Activated CD4-positive, alpha-beta T cell treated with anti-CD3 and anti-CD28 coated beads, Interleukin-2, amount 10 ng/mL, durations not matched to agents 24 days and 14 days (primary cell): ENCODE results near the gene CYP27C1. TPM values are rescaled to one million over a fixed set of nuclear protein-coding genes. Genes with fewer than 3 reads are reported as not detected.

Source experiments
- DNase-seq: peaks from one replicate; pipeline ENCODE4 v3.0.0; 2022
- H3K27ac Mint-ChIP-seq: one replicate; pipeline ENCODE4 v1.8.0; 2022; ENCODE audit warnings: mild to moderate bottlenecking, mixed read lengths
- H3K27me3 Mint-ChIP-seq: one replicate; pipeline ENCODE4 v1.8.0; 2022; ENCODE audit warnings: mixed read lengths
- H3K36me3 Mint-ChIP-seq: one replicate; pipeline ENCODE4 v1.8.0; 2022; ENCODE audit warnings: low read depth, mild to moderate bottlenecking, mixed read lengths
- H3K4me1 Mint-ChIP-seq: one replicate; pipeline ENCODE4 v1.8.0; 2021; ENCODE audit warnings: mixed read lengths
- H3K4me3 Mint-ChIP-seq: one replicate; pipeline ENCODE4 v1.8.0; 2022; ENCODE audit warnings: mild to moderate bottlenecking, moderate library complexity, mixed read lengths
- H3K9me3 Mint-ChIP-seq: one replicate; pipeline ENCODE4 v1.8.0; 2021; ENCODE audit warnings: mixed read lengths
- intact Hi-C: fragments of 100-400 bp; cut with micrococcal nuclease; formaldehyde crosslinking; loops from one replicate; pipeline ENCODE4 v1.15.1; 2023
- total RNA-seq: library from RNA; stranded (reverse); gene quantifications from 2 replicates; pipeline ENCODE4 v1.2.3, GENCODE V29; 2022

CYP27C1 gene
- total RNA-seq, 1 donor from 2014 or later: not detected

DNA sequence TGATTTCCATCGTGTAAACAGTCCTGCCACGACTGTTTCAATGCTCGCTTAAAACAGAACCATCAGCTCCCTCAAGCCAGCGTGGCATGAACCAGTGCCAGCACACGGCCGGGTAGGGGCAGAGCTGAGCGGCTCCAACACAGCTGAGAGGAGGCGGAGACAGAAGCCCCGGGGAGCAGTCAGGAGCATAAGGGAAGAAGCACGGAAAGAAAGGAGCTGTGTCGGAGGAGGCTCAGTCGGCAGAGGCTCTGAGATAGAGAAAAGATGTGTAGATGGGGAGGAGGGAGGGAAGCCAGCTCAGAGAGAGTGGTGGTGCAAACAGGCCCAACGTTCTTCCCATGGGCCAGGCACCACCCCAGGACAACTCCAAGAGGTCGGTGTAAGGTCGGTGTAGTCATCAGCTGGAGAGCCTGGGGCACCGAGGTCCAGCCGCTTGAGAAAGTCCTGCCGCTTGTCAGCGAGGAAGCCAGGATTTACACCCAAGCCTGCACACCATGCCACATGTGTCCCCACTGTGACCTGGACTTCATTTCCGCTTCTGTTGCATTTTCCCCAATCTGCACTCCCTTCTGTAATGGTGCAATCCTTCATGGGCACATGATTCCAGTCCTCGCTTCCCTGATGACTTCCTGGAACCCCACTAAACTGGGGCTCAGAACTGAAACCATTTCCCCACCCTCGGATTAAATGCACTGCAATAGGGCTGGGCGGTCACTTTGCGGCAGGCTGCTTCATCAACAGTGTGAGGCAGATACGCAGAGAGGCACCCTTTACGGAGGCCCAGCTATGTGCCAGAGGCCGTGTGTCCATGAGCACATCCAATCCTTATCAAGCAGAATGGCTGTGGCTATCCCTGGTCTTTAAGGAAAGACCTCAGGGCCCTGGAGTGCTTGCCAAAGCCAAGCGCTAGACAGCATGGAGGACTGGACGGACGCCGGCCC lies 43.5 kb downstream of the CYP27C1 start:
- no peak for DNase-seq
- H3K4me3 Mint-ChIP-seq: no peak overlapping the region
- H3K4me1 Mint-ChIP-seq: no peaks in the 10 kb centered on the region
- peaks cover 2% of the 10 kb centered on the region for H3K27me3 Mint-ChIP-seq
- H3K27ac Mint-ChIP-seq: no peak overlapping the region
- intact Hi-C loops: loop anchor here (10.0 kb wide), 1 partner anchor 102 kb away; no protein-coding TSS in a partner anchor
- no peaks in the 10 kb centered on the region for H3K36me3 Mint-ChIP-seq
- peaks cover 4% of the 10 kb centered on the region for H3K9me3 Mint-ChIP-seq

DNA sequence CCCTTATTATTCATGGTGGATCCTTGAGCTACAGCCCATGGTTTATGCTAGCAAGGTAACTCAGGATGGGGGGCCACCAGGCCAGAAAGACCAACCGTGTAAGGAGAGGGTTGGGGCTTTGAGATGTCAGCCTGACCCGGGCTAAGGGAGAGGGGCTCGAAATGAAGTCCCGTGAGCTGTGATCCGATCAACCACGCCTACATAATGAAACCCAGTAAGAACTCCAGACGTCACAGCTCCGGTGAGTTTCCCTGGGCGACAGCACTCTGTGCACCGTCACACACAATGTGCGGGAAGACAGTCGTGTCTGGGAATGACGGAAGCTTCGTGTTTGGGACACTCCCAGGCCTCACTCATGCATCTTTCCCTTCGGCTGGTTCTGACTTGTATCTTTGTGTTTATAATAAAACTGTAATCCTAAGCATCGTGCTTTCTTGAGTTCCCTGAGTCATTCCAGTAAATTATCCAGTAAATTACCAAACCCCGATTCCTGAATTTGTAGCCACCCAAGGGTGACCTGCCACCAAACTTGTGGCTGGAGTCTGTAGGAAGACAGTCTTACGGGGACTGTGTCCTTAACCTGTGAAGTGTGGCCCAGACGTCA lies 44.2 kb downstream of the CYP27C1 start:
- DNase-seq: no peak
- H3K4me3 Mint-ChIP-seq: no peak overlapping the region
- H3K27me3 Mint-ChIP-seq: peaks cover 2% of the 10 kb centered on the region
- peaks cover 4% of the 10 kb centered on the region for H3K9me3 Mint-ChIP-seq
- no peaks in the 10 kb centered on the region for H3K36me3 Mint-ChIP-seq
- no peak overlapping the region for H3K27ac Mint-ChIP-seq
- H3K4me1 Mint-ChIP-seq: no peaks in the 10 kb centered on the region
- intact Hi-C loops: loop anchor here (10.0 kb wide), 1 partner anchor 101 kb away; no protein-coding TSS in a partner anchor

DNA sequence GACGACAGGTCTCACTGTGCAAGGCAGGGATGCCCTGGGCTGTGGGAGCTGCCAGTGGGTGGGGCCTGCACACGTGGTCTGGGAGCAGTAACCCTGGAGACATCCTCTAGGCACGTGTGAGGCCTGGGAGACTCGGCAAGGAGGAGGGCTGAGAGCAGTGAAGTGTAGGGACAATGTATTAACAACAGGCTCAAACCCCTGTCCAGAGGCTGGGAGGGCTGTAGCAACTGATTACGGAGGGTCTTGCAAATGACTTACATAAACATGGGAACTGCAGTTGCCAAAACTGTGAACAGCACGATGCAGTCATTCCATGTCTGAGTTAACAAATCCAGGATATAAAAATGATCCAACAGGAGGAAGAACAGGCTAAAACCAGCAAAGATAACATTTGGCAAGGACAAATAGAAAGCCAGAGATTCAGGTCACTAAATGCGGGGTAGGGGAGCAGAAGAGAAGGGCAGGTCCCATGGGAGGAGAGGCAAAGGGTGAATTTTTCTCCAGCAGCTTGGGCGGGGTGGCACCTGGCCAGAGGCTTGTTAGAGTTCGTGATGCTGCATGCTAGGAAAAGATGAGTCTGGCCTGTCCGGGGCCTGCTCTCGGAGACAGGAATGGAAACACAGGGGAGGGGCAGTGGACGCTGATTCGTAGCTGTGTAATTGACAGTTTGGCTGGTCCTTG lies 44.9 kb downstream of the CYP27C1 start:
- no peaks in the 10 kb centered on the region for H3K36me3 Mint-ChIP-seq
- no peak overlapping the region for H3K27ac Mint-ChIP-seq
- intact Hi-C loops: loop anchor here (10.0 kb wide), 1 partner anchor 100 kb away; no protein-coding TSS in a partner anchor
- H3K4me3 Mint-ChIP-seq: no peak overlapping the region
- no peaks in the 10 kb centered on the region for H3K4me1 Mint-ChIP-seq
- no peaks in the 10 kb centered on the region for H3K27me3 Mint-ChIP-seq
- no peak for DNase-seq
- H3K9me3 Mint-ChIP-seq: no peaks in the 10 kb centered on the region

DNA sequence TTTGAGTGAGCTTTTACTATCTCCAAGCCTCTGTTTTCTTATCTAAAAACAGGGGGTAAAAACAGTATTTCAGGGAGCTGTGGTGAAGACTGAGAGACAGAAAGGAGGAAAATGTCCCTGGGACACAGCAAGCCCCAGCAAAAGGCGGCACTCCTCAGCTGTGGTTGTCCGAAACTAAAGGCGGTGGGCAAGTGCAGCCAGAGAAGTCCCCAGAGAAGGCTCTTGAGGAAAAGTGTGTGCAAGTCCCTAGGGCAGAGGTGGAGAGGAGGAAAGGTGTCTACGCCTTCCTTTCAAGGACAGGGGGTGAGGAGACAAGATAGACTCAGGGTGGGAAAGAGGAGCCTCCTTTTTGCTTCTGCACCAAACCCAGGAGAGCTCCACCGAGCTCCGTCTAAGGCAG lies 45.5 kb downstream of the CYP27C1 start:
- Mint-ChIP-seq H3K9me3 (no peaks in the 10 kb centered on the region), H3K27me3 (no peaks in the 10 kb centered on the region), H3K4me3 (no peak overlapping the region), H3K27ac (no peak overlapping the region), H3K36me3 (no peaks in the 10 kb centered on the region), H3K4me1 (no peaks in the 10 kb centered on the region)
- intact Hi-C loops: loop anchor here (10.0 kb wide), 1 partner anchor 100 kb away; no protein-coding TSS in a partner anchor
- DNase-seq: no peak

DNA sequence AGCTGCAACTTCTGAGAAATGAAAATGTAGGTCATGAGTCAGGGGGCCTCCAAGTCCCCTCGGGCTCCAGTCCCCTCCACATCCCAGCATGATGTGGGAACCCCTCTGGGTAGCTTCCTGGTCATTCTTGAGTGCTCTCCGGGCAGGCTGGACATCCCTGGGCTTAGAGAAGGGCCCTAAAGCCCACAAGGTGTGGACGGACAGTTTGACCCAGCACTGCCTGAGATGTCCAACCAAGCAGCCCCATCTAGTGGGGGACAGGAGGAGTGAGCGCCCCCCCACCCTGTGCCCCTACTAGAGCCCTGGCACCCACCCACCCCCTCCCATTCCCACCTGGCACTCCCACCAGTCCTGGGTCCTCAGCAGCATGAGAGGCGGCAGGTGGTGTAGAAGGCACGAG lies 46.0 kb downstream of the CYP27C1 start:
- intact Hi-C loops: loop anchor here (10.0 kb wide), 1 partner anchor 99 kb away; no protein-coding TSS in a partner anchor
- Mint-ChIP-seq H3K4me3 (no peak overlapping the region), H3K27ac (no peak overlapping the region), H3K27me3 (no peaks in the 10 kb centered on the region), H3K4me1 (no peaks in the 10 kb centered on the region), H3K9me3 (no peaks in the 10 kb centered on the region), H3K36me3 (no peaks in the 10 kb centered on the region)
- no peak for DNase-seq

DNA sequence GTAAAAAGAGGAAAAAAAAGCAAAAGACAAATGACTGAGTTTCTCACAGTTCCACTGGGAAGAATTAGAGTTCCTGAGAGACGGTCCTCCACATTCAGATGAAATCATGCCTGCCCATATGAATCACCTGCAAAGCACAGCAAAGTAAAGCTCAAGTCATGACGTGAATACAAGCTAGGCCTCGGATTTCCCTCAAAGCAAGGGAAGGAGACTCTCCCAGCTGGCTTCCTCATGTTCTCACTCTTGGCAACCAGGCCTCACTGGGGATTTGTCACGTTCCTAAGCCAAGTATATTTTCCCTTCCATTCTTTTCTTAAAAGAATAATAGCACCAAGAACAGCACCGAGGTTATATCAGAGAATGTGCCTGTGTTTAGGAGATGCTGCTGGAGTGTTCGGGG lies 47.0 kb downstream of the CYP27C1 start:
- no peaks in the 10 kb centered on the region for H3K27me3 Mint-ChIP-seq
- intact Hi-C loops: loop anchor here (10.0 kb wide), 1 partner anchor 98 kb away; no protein-coding TSS in a partner anchor
- no peak overlapping the region for H3K27ac Mint-ChIP-seq
- no peaks in the 10 kb centered on the region for H3K4me1 Mint-ChIP-seq
- no peaks in the 10 kb centered on the region for H3K9me3 Mint-ChIP-seq
- DNase-seq: no peak
- no peak overlapping the region for H3K4me3 Mint-ChIP-seq
- no peaks in the 10 kb centered on the region for H3K36me3 Mint-ChIP-seq

DNA sequence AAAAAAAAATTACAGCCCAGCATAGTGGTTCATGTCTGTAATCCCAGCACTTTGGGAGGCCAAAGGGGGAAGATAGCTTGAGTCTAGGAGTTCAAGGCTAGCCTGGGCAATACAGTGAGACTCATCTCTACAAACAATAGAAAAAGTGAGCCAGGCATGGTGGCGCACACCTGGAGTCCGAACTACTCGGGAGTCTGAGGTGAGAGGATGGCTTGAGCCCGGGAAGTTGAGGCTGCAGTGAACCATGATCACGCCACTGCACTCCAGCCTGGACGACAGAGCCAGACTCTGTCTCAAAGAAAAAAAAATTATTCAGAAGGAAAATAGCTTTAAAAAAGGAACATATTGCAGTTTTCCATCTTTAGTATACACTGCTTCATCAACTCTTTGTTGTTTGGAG lies 47.8 kb downstream of the CYP27C1 start:
- no peaks in the 10 kb centered on the region for H3K36me3 Mint-ChIP-seq
- no peaks in the 10 kb centered on the region for H3K4me1 Mint-ChIP-seq
- no peaks in the 10 kb centered on the region for H3K27me3 Mint-ChIP-seq
- DNase-seq: no peak
- no peaks in the 10 kb centered on the region for H3K9me3 Mint-ChIP-seq
- intact Hi-C loops: loop anchor here (10.0 kb wide), 1 partner anchor 98 kb away; no protein-coding TSS in a partner anchor
- no peak overlapping the region for H3K27ac Mint-ChIP-seq
- H3K4me3 Mint-ChIP-seq: no peak overlapping the region

DNA sequence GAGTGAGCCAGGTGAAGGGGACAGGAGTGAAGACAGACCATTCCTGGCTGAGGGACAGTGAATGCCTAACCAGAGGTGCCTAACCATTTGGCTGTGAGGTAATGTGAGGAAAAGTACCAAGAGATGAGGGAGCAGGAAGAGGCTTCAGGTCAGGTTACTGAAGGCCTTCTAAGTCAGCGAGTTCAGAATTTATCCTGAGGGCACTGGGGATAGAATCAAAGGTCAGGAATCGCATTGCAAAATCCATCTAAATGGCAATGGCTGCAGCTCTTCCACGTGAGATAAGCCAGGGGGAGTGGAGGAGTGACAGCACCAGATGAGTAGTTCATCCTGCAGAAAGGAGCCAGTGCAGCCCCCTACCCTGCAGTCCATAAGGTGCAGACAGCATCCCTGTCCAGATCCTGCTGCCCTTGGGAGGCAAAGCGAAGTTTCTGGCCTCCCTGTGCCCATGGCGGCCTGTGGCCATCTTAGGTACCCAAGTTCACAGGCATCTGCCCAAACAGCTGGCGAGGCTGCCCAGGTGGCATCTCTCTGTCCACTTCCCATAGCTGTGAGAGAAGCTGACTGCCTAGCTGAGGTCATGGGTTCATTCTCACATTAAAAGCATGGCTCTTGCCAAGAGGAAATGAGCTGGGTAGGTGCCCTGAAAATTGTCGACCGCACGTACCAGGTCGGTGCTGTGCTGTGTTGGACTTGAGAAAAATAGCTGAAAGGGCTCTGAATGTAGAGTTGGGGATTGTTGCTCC lies 49.5 kb downstream of the CYP27C1 start:
- no peak overlapping the region for H3K27ac Mint-ChIP-seq
- intact Hi-C loops: loop anchor here (10.0 kb wide), 1 partner anchor 96 kb away; no protein-coding TSS in a partner anchor
- H3K4me3 Mint-ChIP-seq: no peak overlapping the region
- DNase-seq: no peak
- H3K27me3 Mint-ChIP-seq: no peaks in the 10 kb centered on the region
- no peaks in the 10 kb centered on the region for H3K36me3 Mint-ChIP-seq
- no peaks in the 10 kb centered on the region for H3K4me1 Mint-ChIP-seq
- no peaks in the 10 kb centered on the region for H3K9me3 Mint-ChIP-seq

DNA sequence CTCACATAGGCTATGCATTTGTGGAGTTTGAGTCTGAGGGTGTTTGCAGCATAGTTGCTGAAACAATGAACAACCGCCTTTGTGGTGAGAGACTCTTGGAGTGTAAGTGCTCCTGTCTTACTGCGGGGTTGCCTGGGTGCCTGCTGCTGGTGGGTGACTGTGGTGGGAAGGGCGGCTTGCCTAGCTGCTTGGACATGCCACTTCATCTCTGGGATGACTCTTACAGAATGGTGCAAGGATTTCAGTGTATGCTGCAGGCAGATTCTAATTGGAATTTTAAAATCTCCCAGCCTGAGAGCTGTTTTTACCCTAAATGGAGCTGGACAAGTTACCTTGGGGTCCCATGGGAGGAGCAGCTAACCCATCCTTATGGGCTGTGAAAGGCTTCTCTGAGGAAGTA lies 50.1 kb downstream of the CYP27C1 start:
- H3K36me3 Mint-ChIP-seq: no peaks in the 10 kb centered on the region

DNA sequence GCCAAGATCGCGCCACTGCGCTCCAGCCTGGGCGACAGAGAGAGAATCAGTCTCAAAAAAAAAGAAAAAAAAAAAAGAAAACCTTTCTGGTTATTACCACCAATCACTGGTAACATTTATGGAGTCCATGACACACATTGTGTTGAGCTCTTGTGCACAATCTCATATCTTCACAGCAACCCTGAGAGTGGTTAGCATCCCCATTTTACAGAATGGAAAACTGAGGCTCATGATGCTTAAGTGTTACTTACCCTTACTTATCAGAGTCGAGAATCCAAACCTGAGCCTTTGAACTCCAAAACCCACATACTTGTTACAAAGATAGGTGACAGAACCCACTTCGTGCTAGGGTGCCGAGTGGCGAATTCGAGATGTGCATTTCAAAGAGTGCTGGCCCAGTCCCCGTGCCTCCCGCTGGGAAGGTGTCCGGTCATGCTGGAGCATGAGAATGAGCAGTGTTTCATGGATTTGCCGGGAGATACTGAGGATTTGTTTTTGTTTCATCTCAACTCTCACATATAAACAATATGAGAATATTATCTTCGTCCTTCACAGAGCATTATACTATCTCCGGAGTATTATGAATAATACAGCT lies 50.9 kb downstream of the CYP27C1 start:
- no peak for DNase-seq
- Mint-ChIP-seq H3K27me3 (no peaks in the 10 kb centered on the region), H3K4me3 (no peak overlapping the region), H3K4me1 (no peaks in the 10 kb centered on the region), H3K27ac (no peak overlapping the region), H3K36me3 (no peaks in the 10 kb centered on the region), H3K9me3 (no peaks in the 10 kb centered on the region)
- intact Hi-C loops: no loop called here

More for the DNA sequence above, 50.1 kb downstream of the CYP27C1 start:
- no peaks in the 10 kb centered on the region for H3K27me3 Mint-ChIP-seq
- no peak overlapping the region for H3K27ac Mint-ChIP-seq
- no peaks in the 10 kb centered on the region for H3K4me1 Mint-ChIP-seq
- H3K4me3 Mint-ChIP-seq: no peak overlapping the region
- no peak for DNase-seq
- no peaks in the 10 kb centered on the region for H3K9me3 Mint-ChIP-seq
- intact Hi-C loops: loop anchor here (10.0 kb wide), 1 partner anchor 95 kb away; no protein-coding TSS in a partner anchor

DNA sequence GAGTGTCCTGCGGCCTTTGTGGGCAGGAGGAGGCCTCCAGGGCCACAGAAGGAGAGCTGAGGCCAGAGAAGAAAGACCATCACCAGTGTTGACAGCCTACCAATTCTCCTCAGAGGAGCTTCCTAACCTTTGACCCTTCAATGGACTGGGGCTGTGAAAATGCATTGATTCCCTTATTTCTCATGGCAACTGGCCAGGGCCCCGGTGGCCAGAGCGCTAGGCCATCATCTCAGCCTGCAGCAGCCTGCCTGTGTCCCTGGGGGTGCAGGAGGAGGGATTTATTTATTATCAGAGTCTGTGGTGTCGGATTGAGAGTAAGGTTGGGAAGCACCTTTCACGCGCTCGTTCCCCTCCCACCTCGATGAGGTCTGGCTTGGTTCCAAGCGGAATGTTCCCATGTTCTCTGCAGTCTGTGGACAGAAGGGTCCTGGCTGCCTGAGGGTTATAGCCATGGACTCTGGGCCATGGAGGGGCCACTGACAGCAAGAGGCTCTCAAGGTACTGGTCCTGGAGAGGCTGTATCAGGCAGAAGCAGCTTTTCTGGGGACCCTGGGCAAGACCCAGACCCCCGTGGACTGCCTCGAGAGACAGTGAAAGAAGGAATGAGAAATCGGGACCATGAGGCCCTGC lies 53.8 kb downstream of the CYP27C1 start:
- Mint-ChIP-seq H3K27ac (no peak overlapping the region), H3K9me3 (no peaks in the 10 kb centered on the region), H3K4me3 (no peak overlapping the region), H3K27me3 (peaks cover 2% of the 10 kb centered on the region), H3K4me1 (no peaks in the 10 kb centered on the region), H3K36me3 (no peaks in the 10 kb centered on the region)
- intact Hi-C loops: no loop called here
- DNase-seq: no peak

DNA sequence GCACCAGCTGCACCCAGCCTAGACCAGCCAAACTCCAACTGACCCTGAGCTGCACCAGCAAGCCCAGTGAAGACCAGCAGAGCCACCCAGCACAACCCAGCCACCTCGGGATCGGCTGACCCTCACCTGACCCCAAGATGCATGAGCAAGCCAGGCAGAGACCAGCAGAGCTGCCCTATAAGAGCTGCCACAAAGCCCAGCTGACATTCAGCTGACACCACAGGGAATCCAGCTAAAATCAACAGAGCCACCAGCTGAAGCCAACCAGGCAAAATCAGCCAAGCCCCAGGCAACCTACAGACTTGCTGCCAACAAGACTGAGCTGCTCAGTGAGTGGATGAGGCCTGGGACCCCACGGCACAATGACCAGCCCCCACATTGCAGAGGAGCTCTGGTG lies 54.6 kb downstream of the CYP27C1 start:
- Mint-ChIP-seq H3K27ac (no peak overlapping the region), H3K36me3 (no peaks in the 10 kb centered on the region), H3K4me3 (no peak overlapping the region), H3K4me1 (no peaks in the 10 kb centered on the region), H3K9me3 (no peaks in the 10 kb centered on the region), H3K27me3 (peaks cover 3% of the 10 kb centered on the region)
- no peak for DNase-seq
- intact Hi-C loops: no loop called here
